Fibroblast of the aortic adventitia (primary cell): ENCODE results near the gene RNF126. TPM values are rescaled to one million over a fixed set of nuclear protein-coding genes. Genes with fewer than 3 reads are reported as not detected.

Source experiments
- DNase-seq: peaks from one replicate; pipeline ENCODE4 v3.0.0-alpha.2; 2010; ENCODE audit warnings: low read depth
- H3K4me3 ChIP-seq: 2 replicates; pipeline ENCODE4 v1.5.1; 2011; ENCODE audit warnings: low read depth, mild to moderate bottlenecking, control low read depth, low read length, moderate library complexity
- total RNA-seq: library from RNA; depleted of rRNA; stranded (reverse); fragments of >200 nt; gene quantifications from 2 replicates; pipeline ENCODE4 v1.2.3, GENCODE V29; 2012; ENCODE audit warnings: low replicate concordance
- TF ChIP-seq, protein P1 (sequence below): IDR thresholded peaks from 2 replicates; pipeline ENCODE4 v1.5.1; 2011; ENCODE audit warnings: mild to moderate bottlenecking, low read length, control low read depth, inconsistent platforms; ENCODE audit not compliant: insufficient read depth

The RNF126 gene
- total RNA-seq, 1 donor = 28.9 TPM

DNA sequence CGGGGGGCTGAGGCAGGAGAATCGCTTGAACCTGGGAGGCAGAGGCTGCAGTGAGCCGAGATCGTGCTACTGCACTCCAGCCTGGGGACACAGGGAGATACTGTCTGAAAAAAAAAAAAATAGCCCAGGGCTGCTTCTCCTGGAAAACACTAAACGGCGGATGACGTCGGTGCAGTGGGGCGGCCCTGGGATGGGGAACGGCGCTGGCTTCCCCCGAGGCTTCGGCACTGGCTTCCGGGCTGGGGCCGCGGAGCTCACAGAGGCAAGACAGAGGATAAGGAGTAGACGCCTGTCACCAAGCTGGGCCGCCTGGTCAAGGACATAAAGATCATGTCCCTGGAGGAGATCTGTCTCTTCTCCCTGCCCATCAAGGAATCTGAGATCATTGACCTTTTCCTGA is 27.2 kb upstream of the RNF126 start:
- H3K4me3 ChIP-seq = no peak overlapping the region
- no peak for DNase-seq
- TF ChIP-seq, protein P1, sequence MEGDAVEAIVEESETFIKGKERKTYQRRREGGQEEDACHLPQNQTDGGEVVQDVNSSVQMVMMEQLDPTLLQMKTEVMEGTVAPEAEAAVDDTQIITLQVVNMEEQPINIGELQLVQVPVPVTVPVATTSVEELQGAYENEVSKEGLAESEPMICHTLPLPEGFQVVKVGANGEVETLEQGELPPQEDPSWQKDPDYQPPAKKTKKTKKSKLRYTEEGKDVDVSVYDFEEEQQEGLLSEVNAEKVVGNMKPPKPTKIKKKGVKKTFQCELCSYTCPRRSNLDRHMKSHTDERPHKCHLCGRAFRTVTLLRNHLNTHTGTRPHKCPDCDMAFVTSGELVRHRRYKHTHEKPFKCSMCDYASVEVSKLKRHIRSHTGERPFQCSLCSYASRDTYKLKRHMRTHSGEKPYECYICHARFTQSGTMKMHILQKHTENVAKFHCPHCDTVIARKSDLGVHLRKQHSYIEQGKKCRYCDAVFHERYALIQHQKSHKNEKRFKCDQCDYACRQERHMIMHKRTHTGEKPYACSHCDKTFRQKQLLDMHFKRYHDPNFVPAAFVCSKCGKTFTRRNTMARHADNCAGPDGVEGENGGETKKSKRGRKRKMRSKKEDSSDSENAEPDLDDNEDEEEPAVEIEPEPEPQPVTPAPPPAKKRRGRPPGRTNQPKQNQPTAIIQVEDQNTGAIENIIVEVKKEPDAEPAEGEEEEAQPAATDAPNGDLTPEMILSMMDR = no peak

DNA sequence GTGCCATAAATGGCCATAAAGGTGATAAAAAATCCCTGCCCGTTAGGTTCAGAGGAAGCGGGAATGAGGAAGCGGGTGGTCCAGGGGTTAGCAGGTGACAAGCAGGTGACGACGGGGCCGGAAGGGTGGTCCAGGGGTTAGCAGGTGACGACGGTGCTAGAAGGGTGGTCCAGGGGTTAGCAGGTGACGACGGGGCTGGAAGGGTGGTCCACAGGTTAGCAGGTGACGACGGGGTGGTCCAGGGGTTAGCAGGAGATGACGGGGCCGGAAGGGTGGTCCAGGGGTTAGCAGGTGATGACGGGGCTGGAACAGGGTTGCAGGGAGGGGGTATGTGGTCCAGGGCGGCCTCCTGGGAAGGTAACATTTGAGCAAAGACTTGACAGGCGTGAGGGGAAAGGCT is 26.0 kb upstream of the RNF126 start:
- TF ChIP-seq, protein P1 = no peak
- no peak overlapping the region for H3K4me3 ChIP-seq
- DNase-seq = no peak

DNA sequence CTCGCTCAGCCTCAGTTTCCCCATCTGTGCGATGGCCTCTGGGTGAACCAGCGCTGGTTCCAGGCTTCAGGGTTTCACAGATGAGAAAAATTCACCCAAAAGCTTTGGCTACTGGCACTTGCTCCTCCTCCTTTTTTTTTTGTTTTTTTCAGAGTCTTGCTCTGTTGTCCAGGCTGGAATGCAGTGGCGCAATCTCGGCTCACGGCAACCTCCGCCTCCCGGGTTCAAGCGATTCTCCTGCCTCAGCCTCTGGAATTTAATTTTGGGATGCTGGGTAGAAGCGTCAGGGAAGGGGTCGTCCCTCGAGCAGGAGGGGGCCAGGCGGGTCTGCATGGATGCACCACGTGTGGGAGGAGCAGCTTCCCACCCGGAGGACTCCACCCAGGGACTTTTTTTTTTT is 25.2 kb upstream of the RNF126 start:
- peak; percentile 64 for DNase-seq

DNA sequence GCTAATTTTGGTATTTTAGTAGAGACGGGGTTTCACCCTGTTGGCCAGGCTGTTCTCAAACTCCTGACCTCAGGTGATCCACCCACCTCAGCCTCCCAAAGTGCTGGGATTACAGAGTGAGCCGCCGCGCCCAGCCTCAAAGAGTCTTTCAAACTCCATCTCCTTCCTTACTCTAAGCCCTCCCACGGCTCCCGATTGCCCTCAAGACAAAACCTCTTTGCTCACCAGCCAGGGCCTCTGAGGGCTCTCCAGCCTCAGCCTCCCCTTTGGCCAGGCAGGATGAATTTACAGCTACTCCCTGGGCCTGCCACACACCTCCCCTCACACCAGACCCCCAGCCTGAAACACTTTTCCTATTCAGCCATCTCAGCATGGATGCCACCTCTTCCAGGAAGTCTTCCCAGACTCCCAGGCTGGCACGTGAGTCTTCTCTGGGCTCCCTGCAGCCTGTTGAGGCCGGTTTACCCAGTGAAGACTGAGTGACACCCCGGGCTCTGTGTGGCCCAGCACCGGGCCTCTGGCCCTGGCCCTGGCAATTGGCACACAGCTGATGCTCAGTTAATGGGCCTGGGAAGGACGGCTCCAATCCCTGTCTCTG is 24.7 kb upstream of the RNF126 start:
- DNase-seq = no peak
- H3K4me3 ChIP-seq = no peak overlapping the region
- TF ChIP-seq, protein P1 = no peak

More for the DNA sequence above, 25.2 kb upstream of the RNF126 start:
- TF ChIP-seq, protein P1 = no peak
- H3K4me3 ChIP-seq = no peak overlapping the region

DNA sequence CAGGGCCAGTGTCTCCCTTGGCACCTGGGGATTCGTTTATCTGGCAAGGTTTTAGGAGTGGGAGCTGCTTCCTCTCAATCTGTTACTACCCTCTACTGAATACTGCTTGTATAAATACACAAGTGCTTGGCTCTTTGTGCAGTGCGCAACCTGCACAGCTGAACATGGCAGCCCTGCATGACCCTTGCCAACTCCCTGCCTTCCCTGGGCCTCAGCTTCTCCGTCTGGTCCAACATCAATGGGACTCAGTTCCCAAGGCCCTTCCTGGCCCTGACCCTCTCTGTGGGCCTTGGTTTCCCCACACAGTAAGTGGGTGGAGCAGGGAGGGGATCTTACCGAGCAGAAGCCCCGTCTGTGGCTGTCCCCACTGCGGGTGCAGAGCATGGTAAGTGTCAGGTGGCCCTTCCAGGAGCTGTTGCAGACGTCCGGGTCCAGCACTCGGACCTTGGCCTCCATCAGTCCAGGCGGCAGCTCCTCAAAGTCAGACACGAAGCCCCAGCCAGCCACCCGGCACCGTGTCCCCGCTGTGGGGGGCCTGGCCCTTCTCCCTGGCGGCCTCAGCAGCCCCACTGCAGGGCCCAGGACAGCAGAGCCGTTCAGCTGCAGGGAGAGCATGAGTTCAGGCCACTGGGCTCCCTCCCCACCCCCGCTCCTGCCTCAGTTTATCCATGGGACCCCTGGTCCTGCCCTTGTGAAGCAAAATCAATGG is 23.7 kb upstream of the RNF126 start:
- H3K4me3 ChIP-seq = no peak overlapping the region
- TF ChIP-seq, protein P1 = no peak
- no peak for DNase-seq

DNA sequence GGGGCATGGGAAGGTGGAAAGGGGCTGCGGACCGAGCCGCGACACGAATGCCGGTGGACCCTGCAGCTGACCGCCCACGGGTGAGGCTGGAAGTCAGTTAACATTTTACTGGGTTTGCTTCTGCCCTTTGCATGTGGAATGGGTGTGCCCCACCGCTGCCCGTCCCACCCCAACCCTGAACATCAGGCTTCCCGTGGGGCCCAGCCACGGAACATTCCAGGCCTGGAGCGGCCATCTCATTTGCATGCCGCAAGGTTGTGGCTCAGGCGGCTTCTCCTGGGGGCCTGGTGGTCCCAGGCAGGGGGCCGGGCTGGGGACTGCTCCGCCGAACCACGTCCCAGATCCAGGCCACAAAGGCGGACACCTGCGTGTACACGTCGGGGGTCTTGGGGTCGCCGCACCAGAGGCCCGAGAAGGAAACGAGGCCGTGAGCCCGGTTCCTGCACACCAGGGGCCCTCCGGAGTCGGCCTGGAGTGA is 22.5 kb upstream of the RNF126 start:
- DNase-seq = no peak
- no peak overlapping the region for H3K4me3 ChIP-seq
- TF ChIP-seq, protein P1 = no peak
